ENCODE results near the gene CDC7. TPM values are rescaled to one million over a fixed set of nuclear protein-coding genes. Genes with fewer than 3 reads are reported as not detected.
A peak's percentile ranks its signal among the peaks of the same experiment; 100 is the strongest.

Gene CDC7
- total RNA-seq, 1 experiment from 2014 or later, result 24.5 TPM

GRCh38 chr1:91507328-91507727 is 6.7 kb downstream of the CDC7 start:
- no TSS peak for BruUV-seq (replicated peaks)

More at GRCh38 chr1:91507328-91507727, 6.7 kb downstream of the CDC7 start:
- no peaks in the 10 kb centered on the region for H3K9me3 ChIP-seq (ENCODE audit: control insufficient read depth in 1 of 2, insufficient read depth in 1 of 2, low read depth in 1 of 2, low read length in 2 of 2)
- POLR2A ChIA-PET, result no interaction called here
- RAD21 ChIA-PET (ENCODE audit: low non-redundant PET in 1 of 2, low total read pairs in 2 of 2, uncharacterized antibody in 2 of 2, unreplicated experiment in 2 of 2), result interaction anchor here in 1 of 2 experiments (1.1 kb wide), 1 partner anchor 341 kb away, joined by 4 read pairs; no protein-coding TSS in a partner anchor
- no peak overlapping the region for H3K27ac ChIP-seq (ENCODE audit: low read depth, low read length)
- peaks cover 67% of the 10 kb centered on the region for H3K79me2 ChIP-seq (ENCODE audit: insufficient read depth, low read length)
- H3K9me2 ChIP-seq (ENCODE audit: insufficient read depth), result no peaks in the 10 kb centered on the region
- intact Hi-C loops (cut with micrococcal nuclease), result loop anchor here (10.0 kb wide), 1 partner anchor 343 kb away; no protein-coding TSS in a partner anchor
- no peak overlapping the region for H3K4me3 ChIP-seq (replicated peaks in 1 of 2; ENCODE audit: low read depth in 1 of 2, low read length in 2 of 2)
- TF ChIP-seq EZH2 (IDR thresholded peaks at IDR 0.05) (no peak), CTCF (IDR thresholded peaks at IDR 0.05 in 2 of 3, conservative IDR thresholded peaks at IDR 0.05 in 1 of 3; ENCODE audit: borderline replicate concordance in 1 of 3, insufficient read depth in 1 of 3, low read depth in 2 of 3, low read length in 2 of 3) (peak in 1 of 3 experiments; percentile 24; a peak in 2 of 6 replicates), TCF7L2 (IDR thresholded peaks at IDR 0.05; ENCODE audit: borderline replicate concordance, extremely low read depth, insufficient read depth, insufficient read length) (no peak), POLR2A (IDR thresholded peaks at IDR 0.05; ENCODE audit: borderline replicate concordance, extremely low read depth, insufficient read depth, insufficient read length) (no peak), JUND (IDR thresholded peaks at IDR 0.05) (no peak), ATF3 (IDR thresholded peaks at IDR 0.05) (no peak), YY1 (IDR thresholded peaks at IDR 0.05; ENCODE audit: extremely low read depth, insufficient replicate concordance, low read depth, low read length) (no peak), ZNF274 (IDR thresholded peaks at IDR 0.05; ENCODE audit: low read depth, low read length) (no peak), RAD21 (IDR thresholded peaks at IDR 0.05; ENCODE audit: low read depth) (peak; percentile 27; the same call in 1 of the 2 replicates), ELF1 (IDR thresholded peaks at IDR 0.05; ENCODE audit: borderline replicate concordance, low read depth) (no peak), CEBPB (IDR thresholded peaks at IDR 0.05; ENCODE audit: low read depth) (no peak), FOSL1 (IDR thresholded peaks at IDR 0.05; ENCODE audit: low read depth) (no peak)
- TF ChIP-seq, protein P1, sequence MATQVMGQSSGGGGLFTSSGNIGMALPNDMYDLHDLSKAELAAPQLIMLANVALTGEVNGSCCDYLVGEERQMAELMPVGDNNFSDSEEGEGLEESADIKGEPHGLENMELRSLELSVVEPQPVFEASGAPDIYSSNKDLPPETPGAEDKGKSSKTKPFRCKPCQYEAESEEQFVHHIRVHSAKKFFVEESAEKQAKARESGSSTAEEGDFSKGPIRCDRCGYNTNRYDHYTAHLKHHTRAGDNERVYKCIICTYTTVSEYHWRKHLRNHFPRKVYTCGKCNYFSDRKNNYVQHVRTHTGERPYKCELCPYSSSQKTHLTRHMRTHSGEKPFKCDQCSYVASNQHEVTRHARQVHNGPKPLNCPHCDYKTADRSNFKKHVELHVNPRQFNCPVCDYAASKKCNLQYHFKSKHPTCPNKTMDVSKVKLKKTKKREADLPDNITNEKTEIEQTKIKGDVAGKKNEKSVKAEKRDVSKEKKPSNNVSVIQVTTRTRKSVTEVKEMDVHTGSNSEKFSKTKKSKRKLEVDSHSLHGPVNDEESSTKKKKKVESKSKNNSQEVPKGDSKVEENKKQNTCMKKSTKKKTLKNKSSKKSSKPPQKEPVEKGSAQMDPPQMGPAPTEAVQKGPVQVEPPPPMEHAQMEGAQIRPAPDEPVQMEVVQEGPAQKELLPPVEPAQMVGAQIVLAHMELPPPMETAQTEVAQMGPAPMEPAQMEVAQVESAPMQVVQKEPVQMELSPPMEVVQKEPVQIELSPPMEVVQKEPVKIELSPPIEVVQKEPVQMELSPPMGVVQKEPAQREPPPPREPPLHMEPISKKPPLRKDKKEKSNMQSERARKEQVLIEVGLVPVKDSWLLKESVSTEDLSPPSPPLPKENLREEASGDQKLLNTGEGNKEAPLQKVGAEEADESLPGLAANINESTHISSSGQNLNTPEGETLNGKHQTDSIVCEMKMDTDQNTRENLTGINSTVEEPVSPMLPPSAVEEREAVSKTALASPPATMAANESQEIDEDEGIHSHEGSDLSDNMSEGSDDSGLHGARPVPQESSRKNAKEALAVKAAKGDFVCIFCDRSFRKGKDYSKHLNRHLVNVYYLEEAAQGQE (IDR thresholded peaks at IDR 0.05; ENCODE audit: low read depth), result no peak
- H3K4me2 ChIP-seq (ENCODE audit: low read length), result no peak overlapping the region
- DNase-seq (ENCODE audit: low read depth, low spot score) (no peak), ATAC-seq (no peak)
- no peak overlapping the region for H3K9ac ChIP-seq (ENCODE audit: low read length)
- H3K36me3 ChIP-seq (ENCODE audit: control insufficient read depth in 1 of 2, insufficient read depth in 2 of 2, low read length in 2 of 2), result peaks cover 0 to 3% of the 10 kb centered on the region in 2 experiments; a peak in 2 of 4 replicates
- H3K27me3 ChIP-seq (ENCODE audit: insufficient read depth, low read length), result no peaks in the 10 kb centered on the region
- no peaks in the 10 kb centered on the region for H4K20me1 ChIP-seq (ENCODE audit: insufficient read depth)
- H2AFZ ChIP-seq (ENCODE audit: low read depth, low read length, poor library complexity, severe bottlenecking), result no peak overlapping the region
- H3K4me1 ChIP-seq (ENCODE audit: control insufficient read depth in 1 of 2, insufficient read depth in 2 of 2, low read length in 2 of 2), result peaks cover 4% of the 10 kb centered on the region in 2 experiments; a peak in 2 of 4 replicates
- CTCF ChIA-PET, result interaction anchor here (0.6 to 1.5 kb wide), 4 partner anchors 15 to 421 kb away, joined by 3 to 9 read pairs (median 4); no protein-coding TSS in a partner anchor

Data from HCT116 (cell line).